Measurements from ENCODE around the gene USP47.

Gene USP47

GRCh38 chr11:11841723-11842420 is at the start of gene USP47:
TSS of gene USP47 (plus strand) at chr11:11841972. CDS start at chr11:11842186, 214 bp downstream.
- DNase-seq (ENCODE audit: low spot score), result peak; percentile 96

DNA sequence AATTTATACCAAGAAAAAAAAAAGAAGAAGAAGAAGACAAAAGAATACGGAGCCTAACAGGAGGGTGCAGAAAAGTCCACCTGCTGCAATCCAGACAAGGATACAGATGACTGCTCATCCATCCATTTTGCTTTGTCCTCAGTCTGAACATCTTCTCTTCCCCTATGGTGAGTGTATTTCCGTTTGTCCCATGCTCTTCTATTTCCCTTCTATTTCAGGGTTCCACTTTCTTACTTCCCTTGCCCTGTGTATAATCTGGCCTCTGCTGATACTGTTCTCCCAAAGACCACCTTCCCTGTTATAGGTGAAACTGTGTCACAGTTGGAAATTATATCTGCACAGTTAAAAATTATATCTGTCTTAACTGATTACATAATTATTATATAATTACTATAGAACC is 48.7 kb upstream of the USP47 start:
- no peak for DNase-seq (ENCODE audit: low spot score)

- peak; percentile 64 for DNase-seq (ENCODE audit: low spot score)
Measured at GRCh38 chr11:11798586-11799438, 43.0 kb upstream of the USP47 start.

DNA sequence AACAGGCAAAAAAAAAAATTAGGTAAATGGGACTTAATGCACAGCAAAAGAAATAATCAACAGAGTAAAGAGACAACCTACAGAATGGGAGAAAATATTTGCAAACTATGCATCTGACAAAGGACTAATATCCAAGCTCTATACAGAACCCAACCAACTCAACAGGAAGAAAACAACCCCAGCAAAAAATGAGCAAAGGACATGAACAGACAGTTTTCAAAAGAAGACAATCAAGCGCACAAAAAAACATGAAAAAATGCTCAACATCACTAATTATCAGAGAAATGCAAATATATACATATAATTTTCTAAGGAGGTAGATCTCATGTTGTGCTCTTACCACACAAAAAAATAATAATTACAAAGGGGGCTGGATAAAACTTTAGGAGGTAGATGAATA is 36.5 kb upstream of the USP47 start:
- DNase-seq (ENCODE audit: low spot score), result no peak

DNA sequence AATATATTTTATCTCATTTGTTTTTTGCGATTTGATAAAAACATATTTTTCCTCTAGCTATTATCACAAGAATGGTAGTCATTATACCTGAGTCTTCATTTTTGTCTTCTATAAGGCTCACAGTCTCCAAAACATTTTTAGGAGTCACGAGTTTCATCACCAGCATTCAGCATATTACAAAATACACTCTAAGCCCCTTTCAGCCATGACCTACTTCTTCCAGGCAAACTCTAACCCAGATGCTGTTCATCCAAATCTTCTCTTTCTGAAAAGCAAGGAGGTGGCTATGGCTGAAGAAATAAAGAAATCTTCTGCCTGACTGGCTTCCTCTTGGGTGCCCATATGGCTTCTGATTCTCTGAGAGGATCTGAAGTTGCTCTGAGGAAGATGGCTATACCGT is 35.7 kb upstream of the USP47 start:
- DNase-seq (ENCODE audit: low spot score), result no peak

GRCh38 chr11:11806586-11806985 is 35.2 kb upstream of the USP47 start:
- no peak for DNase-seq (ENCODE audit: low spot score)

GRCh38 chr11:11807811-11808782 is 33.7 kb upstream of the USP47 start:
- DNase-seq (ENCODE audit: low spot score), result no peak

DNA sequence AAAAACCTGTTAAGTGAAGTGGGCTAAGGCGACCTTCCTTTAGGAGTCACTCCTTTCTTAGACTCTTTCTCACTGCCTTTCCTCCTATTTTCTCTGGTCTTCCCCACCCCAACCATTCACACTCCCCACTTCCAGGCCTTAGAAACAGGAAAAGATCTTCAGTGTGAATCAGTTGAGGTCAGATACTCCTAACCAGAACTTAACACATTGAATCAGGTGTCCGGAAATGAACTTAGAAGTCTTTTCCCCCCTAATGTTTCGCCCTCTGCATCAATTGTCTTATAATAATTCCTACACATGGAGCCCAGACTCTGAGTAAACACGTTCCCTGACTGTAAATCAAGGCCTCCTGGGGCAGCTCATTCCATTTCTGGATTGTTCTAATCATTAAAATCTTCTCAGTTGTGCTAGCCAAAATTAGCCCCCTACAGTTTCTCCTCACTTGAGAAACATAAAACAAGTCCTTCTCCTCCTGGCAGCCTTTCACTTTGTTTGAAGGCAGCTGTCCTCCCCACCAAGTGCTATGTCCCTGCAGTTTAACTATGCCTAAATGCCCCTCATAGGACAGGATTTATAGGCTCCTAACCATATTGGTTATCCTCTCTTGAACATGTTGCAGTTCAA is 32.7 kb upstream of the USP47 start:
- no peak for DNase-seq (ENCODE audit: low spot score)

DNA sequence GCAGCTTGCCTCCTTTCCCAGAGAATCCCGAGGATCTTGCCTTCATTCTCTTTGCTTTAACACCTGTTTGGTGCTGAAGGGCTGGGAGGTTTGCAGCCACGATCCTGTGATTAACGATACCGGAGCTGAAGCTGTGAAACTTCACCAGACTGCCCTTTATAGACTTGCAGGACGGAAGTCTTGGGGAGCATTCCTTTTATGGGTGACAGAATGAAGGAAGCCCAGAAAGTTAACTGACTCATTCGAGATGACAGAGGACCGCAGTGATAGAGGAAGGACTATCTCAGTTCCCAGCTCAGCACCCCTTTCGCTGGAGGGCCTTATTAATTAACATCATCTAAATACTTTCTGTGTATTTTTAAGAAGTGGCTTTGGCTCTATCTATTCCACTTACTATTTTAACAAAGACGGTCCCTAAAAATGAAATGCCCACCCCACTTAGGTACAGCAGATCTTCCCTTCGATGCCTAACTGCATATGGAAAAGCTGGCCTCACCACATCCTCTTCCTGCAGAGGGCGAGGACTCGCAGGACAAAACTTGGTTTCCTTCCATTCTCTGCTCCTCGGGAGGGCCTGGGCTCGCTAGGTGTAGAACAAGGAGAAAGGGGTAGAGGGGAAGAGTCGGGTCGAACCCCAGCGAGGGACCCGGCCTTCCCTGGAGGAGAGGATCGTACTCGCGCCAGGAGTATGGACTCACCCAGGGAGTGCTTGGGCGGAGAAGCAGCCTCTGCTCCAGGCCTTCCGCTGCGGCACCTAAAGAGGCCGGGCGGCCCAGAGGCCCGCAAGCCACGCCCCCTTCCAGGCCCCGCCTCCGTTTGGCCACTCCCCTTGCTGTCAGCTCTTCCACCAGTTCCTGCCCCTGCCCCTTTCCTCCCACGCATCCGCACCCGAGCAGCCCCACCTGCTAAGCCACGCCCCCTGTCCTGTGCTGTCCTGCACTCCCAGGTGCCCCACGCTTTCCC is 30.7 kb upstream of the USP47 start:
- no peak for DNase-seq (ENCODE audit: low spot score)

DNA sequence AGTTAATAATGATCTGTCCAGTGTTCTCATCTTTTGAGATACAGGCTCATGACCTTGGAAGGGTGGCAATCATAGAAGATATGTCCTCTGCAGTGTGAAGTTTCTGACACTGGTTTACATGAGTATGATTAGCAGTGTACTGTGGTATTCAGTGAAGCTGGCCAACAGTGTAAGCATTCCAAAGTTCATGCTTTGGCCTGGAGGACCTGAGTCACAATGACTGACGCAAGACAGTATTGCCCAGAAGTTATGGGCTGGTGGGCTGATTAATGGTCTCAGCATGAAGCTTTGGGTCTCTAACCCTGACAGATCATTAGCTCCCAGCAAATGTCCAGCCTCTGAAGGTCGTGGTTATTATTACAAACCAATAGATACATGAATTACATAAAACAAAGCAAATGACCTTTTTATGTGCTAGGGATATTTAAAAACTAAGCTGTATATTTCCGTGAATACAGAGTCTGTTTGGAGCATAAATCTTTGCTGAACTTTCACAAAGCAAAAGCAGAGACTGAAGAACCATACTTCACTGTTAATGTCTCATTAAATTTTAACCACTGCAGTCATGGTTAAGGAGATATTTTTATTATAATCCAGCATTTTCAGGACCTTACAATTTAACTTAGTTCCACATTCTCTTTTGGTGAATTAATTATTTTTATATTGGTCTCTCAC is 28.3 kb upstream of the USP47 start:
- no peak for DNase-seq (ENCODE audit: low spot score)

GRCh38 chr11:11814614-11815452 is 26.9 kb upstream of the USP47 start:
- DNase-seq (ENCODE audit: low spot score), result no peak

DNA sequence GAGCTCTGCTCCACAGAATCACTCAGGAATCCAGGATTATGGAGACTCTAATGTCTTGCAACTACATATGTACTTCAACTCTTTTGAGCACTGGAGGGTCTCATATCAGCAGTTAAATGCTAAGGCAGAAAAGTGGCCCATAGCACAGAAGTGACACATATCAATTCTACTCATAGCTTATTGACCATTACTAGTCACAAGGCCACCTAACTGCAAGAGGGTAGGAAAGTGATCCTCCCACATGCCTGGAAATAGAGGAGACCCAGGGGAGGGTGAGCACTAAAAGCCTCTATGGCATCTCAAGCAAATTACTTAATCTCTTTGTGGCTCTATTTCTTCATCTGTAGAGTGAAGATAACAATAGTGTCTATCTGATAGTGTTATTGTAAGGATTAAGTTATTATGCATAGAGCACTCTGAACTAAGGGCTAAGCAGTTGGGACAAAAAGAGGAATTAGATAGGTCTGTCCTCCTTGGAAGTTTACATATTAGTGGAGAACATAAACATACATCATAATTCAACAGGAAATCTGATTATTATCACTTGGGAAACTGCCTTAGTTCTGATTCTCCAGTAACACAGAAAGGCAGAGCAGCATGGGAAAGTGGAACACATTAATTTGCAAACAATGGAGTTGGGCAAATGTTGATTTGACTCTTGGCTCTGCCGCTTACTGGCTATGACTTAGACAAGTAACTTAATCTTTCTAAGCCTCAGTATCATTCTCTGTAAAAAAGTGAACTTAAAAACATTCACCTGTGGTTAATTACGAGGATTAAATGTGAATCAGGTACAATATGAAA is 25.1 kb upstream of the USP47 start:
- no peak for DNase-seq (ENCODE audit: low spot score)

DNA sequence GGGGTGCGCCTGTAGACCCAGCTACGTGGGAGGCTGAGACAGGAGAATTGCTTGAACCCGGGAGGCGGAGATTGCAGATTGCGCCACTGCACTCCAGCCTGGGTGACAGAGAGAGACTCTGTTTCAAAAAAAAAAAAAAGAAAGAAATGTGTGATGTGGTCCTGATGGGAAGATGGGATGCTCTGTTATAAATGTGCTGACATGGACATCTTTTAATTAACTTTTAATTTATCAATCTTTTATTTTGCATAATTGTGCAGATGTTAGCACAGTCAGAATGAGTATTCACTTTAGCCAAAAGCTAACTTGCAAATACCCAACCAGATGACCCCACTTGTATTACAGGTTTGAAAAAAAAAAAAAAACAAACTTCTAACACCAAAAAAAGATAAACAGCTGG is 23.8 kb upstream of the USP47 start:
- DNase-seq (ENCODE audit: low spot score), result no peak

- DNase-seq (ENCODE audit: low spot score), result no peak
Measured at GRCh38 chr11:11818529-11819121, 23.1 kb upstream of the USP47 start.

DNA sequence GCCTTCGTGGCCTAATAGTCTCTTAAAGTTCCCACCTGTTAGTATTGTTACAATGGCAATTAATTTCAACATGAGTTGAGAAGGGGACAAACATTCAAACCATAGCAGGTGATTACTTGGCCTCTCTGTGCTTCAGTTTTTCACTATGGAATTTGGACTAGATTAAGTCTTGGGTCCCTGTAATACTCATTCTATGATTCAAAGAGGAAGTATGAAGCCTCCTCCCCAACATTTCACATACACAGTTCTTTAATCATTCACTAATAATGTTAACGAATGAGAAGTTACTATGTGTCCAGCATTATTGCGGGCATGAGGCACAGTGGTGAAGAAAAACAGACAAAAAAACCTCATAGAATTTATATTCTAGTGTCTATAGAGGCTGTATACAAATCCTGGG is 19.9 kb upstream of the USP47 start:
- DNase-seq (ENCODE audit: low spot score), result no peak

- no peak for DNase-seq (ENCODE audit: low spot score)
Measured at GRCh38 chr11:11822946-11823345, 18.8 kb upstream of the USP47 start.

- no peak for DNase-seq (ENCODE audit: low spot score)
Measured at GRCh38 chr11:11826260-11826659, 15.5 kb upstream of the USP47 start.

GRCh38 chr11:11827272-11827671 is 14.5 kb upstream of the USP47 start:
- DNase-seq (ENCODE audit: low spot score), result no peak

Data from ecto neural progenitor cell (in vitro differentiated cells).